ENCODE results near the gene RPL11.
A peak's percentile ranks its signal among the peaks of the same experiment; 100 is the strongest.
"Not testable (repeated sequence)": the region's sequence is repeated elsewhere in the genome, so short reads cannot be mapped to it uniquely, and the experiment has no call there.

The RPL11 gene

GRCh38 chr1:23685197-23685596, 6.4 kb upstream of the RPL11 start:
- not testable (repeated sequence) for DNase-seq (ENCODE audit: low spot score)

- not testable (repeated sequence) for DNase-seq (ENCODE audit: low spot score)
Observed at GRCh38 chr1:23687680-23688079, 3.9 kb upstream of the RPL11 start.

GRCh38 chr1:23688281-23688680, 3.3 kb upstream of the RPL11 start:
- DNase-seq (ENCODE audit: low spot score) = not testable (repeated sequence)

GRCh38 chr1:23692308-23692871, 784 bp downstream of the RPL11 start:
- DNase-seq (ENCODE audit: low spot score) = no peak

GRCh38 chr1:23693599-23693998, 2.0 kb downstream of the RPL11 start:
- DNase-seq (ENCODE audit: low spot score) = no peak

GRCh38 chr1:23694371-23694770, 2.8 kb downstream of the RPL11 start:
- no peak for DNase-seq (ENCODE audit: low spot score)

GRCh38 chr1:23695667-23696066, 4.1 kb downstream of the RPL11 start:
- no peak for DNase-seq (ENCODE audit: low spot score)

GRCh38 chr1:23696335-23696989, 4.9 kb downstream of the RPL11 start:
- DNase-seq (ENCODE audit: low spot score) = no peak

GRCh38 chr1:23698466-23698865, 6.9 kb downstream of the RPL11 start:
- DNase-seq (ENCODE audit: low spot score) = no peak

- no peak for DNase-seq (ENCODE audit: low spot score)
Observed at GRCh38 chr1:23699280-23700179, 7.9 kb downstream of the RPL11 start.

GRCh38 chr1:23701310-23701709, 9.7 kb downstream of the RPL11 start:
- DNase-seq (ENCODE audit: low spot score) = no peak

GRCh38 chr1:23701996-23702395, 10.4 kb downstream of the RPL11 start:
- DNase-seq (ENCODE audit: low spot score) = no peak

- DNase-seq (ENCODE audit: low spot score) = no peak
Observed at GRCh38 chr1:23704834-23705495, 13.4 kb downstream of the RPL11 start.

- no peak for DNase-seq (ENCODE audit: low spot score)
Observed at GRCh38 chr1:23709229-23709628, 17.6 kb downstream of the RPL11 start.

- DNase-seq (ENCODE audit: low spot score) = peak; percentile 63
Observed at GRCh38 chr1:23718482-23718881, 26.9 kb downstream of the RPL11 start.

- no peak for DNase-seq (ENCODE audit: low spot score)
Observed at GRCh38 chr1:23719162-23719820, 27.7 kb downstream of the RPL11 start.

- no peak for DNase-seq (ENCODE audit: low spot score)
Observed at GRCh38 chr1:23720256-23720995, 28.8 kb downstream of the RPL11 start.

GRCh38 chr1:23722652-23723051, 31.0 kb downstream of the RPL11 start:
- no peak for DNase-seq (ENCODE audit: low spot score)

GRCh38 chr1:23726686-23727085, 35.1 kb downstream of the RPL11 start:
- no peak for DNase-seq (ENCODE audit: low spot score)

- no peak for DNase-seq (ENCODE audit: low spot score)
Observed at GRCh38 chr1:23727362-23727811, 35.8 kb downstream of the RPL11 start.

All from hepatic stellate cell (primary cell).